Hepatocyte (in vitro differentiated cells): Measurements from ENCODE around the gene FAM221A. TPM values are rescaled to one million over a fixed set of nuclear protein-coding genes. Genes with fewer than 3 reads are reported as not detected.

Experiments used
- DNase-seq: peaks from one replicate; pipeline ENCODE4 v3.0.0-alpha.2; 2016; ENCODE audit warnings: low spot score
- H2AFZ ChIP-seq: fragments of 200-600 bp; sonication (generic); 2 replicates; pipeline ENCODE4 v1.6.0; 2016; ENCODE audit warnings: antibody characterized with exemption, mild to moderate bottlenecking
- H3K27ac ChIP-seq: fragments of 200-600 bp; sonication (generic); 2 replicates; pipeline ENCODE4 v1.5.1; 2016; ENCODE audit warnings: mild to moderate bottlenecking
- H3K27me3 ChIP-seq: fragments of 200-600 bp; sonication (generic); 2 replicates; pipeline ENCODE4 v1.6.1; 2016
- H3K36me3 ChIP-seq: fragments of 200-600 bp; sonication (generic); replicated peaks from 2 replicates; pipeline ENCODE4 v1.5.1; 2016; ENCODE audit warnings: low read depth; ENCODE audit not compliant: insufficient read depth
- H3K4me1 ChIP-seq: fragments of 200-600 bp; sonication (generic); 2 replicates; pipeline ENCODE4 v1.5.1; 2016; ENCODE audit warnings: mild to moderate bottlenecking, moderate library complexity; ENCODE audit not compliant: insufficient read depth
- H3K4me2 ChIP-seq: fragments of 200-600 bp; sonication (generic); 2 replicates; pipeline ENCODE4 v1.6.0; 2016
- H3K4me3 ChIP-seq: fragments of 200-600 bp; sonication (generic); 2 replicates; pipeline ENCODE4 v1.5.1; 2016; ENCODE audit warnings: mild to moderate bottlenecking
- H3K79me2 ChIP-seq: fragments of 200-600 bp; sonication (generic); 2 replicates; pipeline ENCODE4 v1.6.0; 2017; ENCODE audit warnings: mild to moderate bottlenecking
- H3K9me2 ChIP-seq: fragments of 200-600 bp; sonication (generic); replicated peaks from 2 replicates; pipeline ENCODE4 v1.6.0; 2017; ENCODE audit warnings: mild to moderate bottlenecking; ENCODE audit not compliant: insufficient read depth
- H3K9me3 ChIP-seq: fragments of 200-600 bp; sonication (generic); 2 replicates; pipeline ENCODE4 v1.5.1; 2016; ENCODE audit warnings: low read depth, mild to moderate bottlenecking
- H4K20me1 ChIP-seq: fragments of 200-600 bp; sonication (generic); 2 replicates; pipeline ENCODE4 v1.6.0; 2016; ENCODE audit warnings: mild to moderate bottlenecking; ENCODE audit not compliant: insufficient read depth, poor library complexity, severe bottlenecking
- CTCF ChIP-seq: fragments of 200-600 bp; sonication (generic); IDR thresholded peaks from 2 replicates; pipeline ENCODE4 v1.5.1; 2016; ENCODE audit warnings: antibody characterized with exemption, mild to moderate bottlenecking; ENCODE audit not compliant: poor library complexity
- EZH2 ChIP-seq: fragments of 200-600 bp; sonication (generic); IDR thresholded peaks from 2 replicates; pipeline ENCODE4 v1.6.1; 2016; ENCODE audit warnings: antibody characterized with exemption, mild to moderate bottlenecking, borderline replicate concordance
- EZH2phosphoT487 ChIP-seq: fragments of 200-600 bp; sonication (generic); IDR thresholded peaks from one replicate; pipeline ENCODE4 v1.6.1; 2018; ENCODE audit warnings: antibody characterized with exemption, mild to moderate bottlenecking, low read depth, moderate library complexity; ENCODE audit not compliant: unreplicated experiment, severe bottlenecking
- WGBS: methylation state at CpG from one replicate; pipeline ENCODE4 v1.1.6; 2016; ENCODE audit warnings: low lambda C conversion rate; ENCODE audit errors: missing lambda C conversion rate; 5-methylcytosine and 5-hydroxymethylcytosine counted together
- polyA plus RNA-seq: library from polyadenylated mRNA; unstranded; fragments of >200 nt; fragmentation: Nextera tagmentation; extraction: Ambion mirVana; gene quantifications from 2 replicates; pipeline ENCODE4 v1.2.1, GENCODE V29; 2016
- total RNA-seq: library from RNA; depleted of rRNA; stranded (reverse); fragments of >200 nt; gene quantifications from 2 replicates; pipeline ENCODE4 v1.2.3, GENCODE V29; 2014

FAM221A gene
- total and polyA plus RNA-seq, 2 experiments from 2014 or later, result 9.2 to 17.5 TPM

- Histone ChIP-seq H3K4me2 (no peak overlapping the region), H3K36me3 (no peaks in the 10 kb centered on the region), H3K27me3 (no peaks in the 10 kb centered on the region), H2AFZ (no peak overlapping the region), H4K20me1 (no peaks in the 10 kb centered on the region), H3K27ac (no peak overlapping the region), H3K4me1 (no peaks in the 10 kb centered on the region), H3K4me3 (no peak overlapping the region), H3K9me3 (no peaks in the 10 kb centered on the region), H3K9me2 (no peaks in the 10 kb centered on the region), H3K79me2 (no peaks in the 10 kb centered on the region)
- DNase-seq, result peak; percentile 63
- TF ChIP-seq CTCF (peak; percentile 57), EZH2phosphoT487 (no peak)
- 31% methylated on average over 7 of the region's 7 CpGs for WGBS
Measured at GRCh38 chr7:23696916-23697441, 17.0 kb downstream of the FAM221A start.

DNA sequence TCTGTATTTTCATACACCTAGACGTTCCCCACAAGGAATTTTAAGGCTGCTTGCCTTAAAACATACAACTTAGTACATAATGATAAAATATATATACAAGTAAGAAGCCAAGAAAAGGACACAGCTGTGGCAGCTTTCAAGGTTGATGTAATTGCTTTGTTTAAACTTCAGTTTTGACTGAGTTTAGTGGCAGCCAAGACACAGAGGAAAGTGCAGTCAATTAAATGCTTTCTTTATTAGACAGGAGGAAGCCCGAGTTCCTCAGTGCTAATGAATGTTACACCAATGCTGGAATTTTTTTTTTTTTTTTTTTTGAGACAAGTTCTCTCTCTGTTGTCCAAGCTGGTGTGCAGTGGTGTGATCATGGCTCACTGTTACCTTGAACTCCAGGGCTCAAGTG lies 18.8 kb downstream of the FAM221A start:
- Histone ChIP-seq H3K4me2 (no peak overlapping the region), H3K4me1 (no peaks in the 10 kb centered on the region), H3K9me3 (no peaks in the 10 kb centered on the region), H4K20me1 (no peaks in the 10 kb centered on the region), H2AFZ (no peak overlapping the region), H3K27me3 (no peaks in the 10 kb centered on the region), H3K27ac (no peak overlapping the region), H3K9me2 (no peaks in the 10 kb centered on the region), H3K36me3 (no peaks in the 10 kb centered on the region), H3K79me2 (no peaks in the 10 kb centered on the region), H3K4me3 (no peak overlapping the region)
- TF ChIP-seq EZH2phosphoT487, result no peak
- TF ChIP-seq CTCF, result no peak
- TF ChIP-seq EZH2, result no peak
- no peak for DNase-seq
- 65% methylated on average over 2 of the region's 2 CpGs for WGBS

DNA sequence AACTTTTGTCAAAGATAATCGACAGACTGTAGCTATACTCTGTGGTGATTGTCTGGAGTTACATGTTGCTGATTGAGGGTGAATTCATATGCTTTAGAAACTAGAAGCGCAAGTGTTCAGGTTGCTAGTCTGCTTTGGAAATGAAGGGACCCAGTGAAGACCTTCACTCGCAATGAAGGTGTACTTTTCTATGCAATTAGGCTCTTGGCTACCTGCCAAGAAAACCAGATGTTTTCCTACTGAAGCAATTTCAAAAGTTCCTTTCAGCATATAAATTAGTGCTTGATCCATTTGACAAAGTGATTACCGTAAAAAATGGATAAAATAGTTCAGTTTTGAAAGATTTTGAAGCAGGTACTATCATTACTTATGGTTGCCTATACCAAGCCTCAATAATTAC lies 20.0 kb downstream of the FAM221A start:
- H3K27me3 ChIP-seq, result no peaks in the 10 kb centered on the region
- H3K36me3 ChIP-seq, result no peaks in the 10 kb centered on the region
- H3K9me3 ChIP-seq, result no peaks in the 10 kb centered on the region
- no peaks in the 10 kb centered on the region for H3K4me1 ChIP-seq
- TF ChIP-seq EZH2 (no peak), EZH2phosphoT487 (no peak), CTCF (no peak)
- H3K79me2 ChIP-seq, result no peaks in the 10 kb centered on the region
- no peak overlapping the region for H2AFZ ChIP-seq
- DNase-seq, result no peak
- no peak overlapping the region for H3K27ac ChIP-seq
- WGBS, result 73% methylated on average over 4 of the region's 4 CpGs
- no peak overlapping the region for H3K4me2 ChIP-seq
- H4K20me1 ChIP-seq, result no peaks in the 10 kb centered on the region
- H3K9me2 ChIP-seq, result no peaks in the 10 kb centered on the region
- no peak overlapping the region for H3K4me3 ChIP-seq
